HepG2 (cell line): ENCODE results near the gene EIF1AD. TPM values are rescaled to one million over a fixed set of nuclear protein-coding genes. Genes with fewer than 3 reads are reported as not detected.

Experiments
- ATAC-seq: fragments of 200-7000 bp; cut with Tn5 transposase; 3 replicates; pipeline ENCODE4 v1.9.1; 2020; ENCODE audit warnings: mild to moderate bottlenecking, moderate library complexity
- BruUV-seq: library from RNA; stranded (reverse); fragments of 400-500 nt; replicated peaks from 2 replicates; lab custom pipeline; 2021; lab: Mats Ljungman, UMichigan
- CTCF ChIA-PET: fragments of 300-600 bp; formaldehyde crosslinking; extraction: SDS; loops from one replicate; lab custom pipeline; 2021; ENCODE audit warnings: low total read pairs, inconsistent platforms, low intra/inter-chr PET ratio; lab: Yijun Ruan, JAX
- POLR2A ChIA-PET: fragments of 350-600 bp; sonication (Branson Sonifier 250); formaldehyde crosslinking; loops from one replicate; lab custom pipeline; 2020; ENCODE audit warnings: antibody characterized with exemption, inconsistent platforms; lab: Yijun Ruan, JAX
- DNase-seq: peaks from one replicate; pipeline ENCODE4 v3.0.0-alpha.2; 2015; ENCODE audit warnings: low spot score
- FAIRE-seq: peaks from 3 replicates; lab custom pipeline; 2011; peaks lifted over from hg19 to GRCh38; lab: Jason Lieb, UNC
- H2AFZ ChIP-seq: one replicate; pipeline ENCODE4 v1.6.1; 2011; ENCODE audit warnings: low read length, inconsistent platforms
- H3K27ac ChIP-seq: fragments of 300-600 bp; 3 replicates; pipeline ENCODE4 v1.8.0; 2011; ENCODE audit warnings: mixed run types, mild to moderate bottlenecking, mixed read lengths, low read length, inconsistent platforms; ENCODE audit not compliant: insufficient read depth; ENCODE audit errors: extremely low read length
- H3K27me3 ChIP-seq, 2 experiments: fragments of 200-600 bp in 1 of 2; 2 replicates in 1 of 2; 3 replicates in 1 of 2; pipeline versions ENCODE4 v1.6.0 to v1.8.0; 2011; ENCODE audit warnings: low read length in 2 of 2, mild to moderate bottlenecking in 2 of 2, moderate library complexity in 2 of 2, inconsistent platforms in 1 of 2; ENCODE audit not compliant: insufficient read depth in 2 of 2, control insufficient read depth in 1 of 2
- H3K36me3 ChIP-seq, 2 experiments: fragments of 200-600 bp in 1 of 2; replicated peaks in 1 of 2; 2 replicates in 1 of 2; 3 replicates in 1 of 2; pipeline versions ENCODE4 v1.5.1 to v1.8.0; 2011; ENCODE audit warnings: low read length in 2 of 2, inconsistent platforms in 1 of 2; ENCODE audit not compliant: insufficient read depth in 2 of 2, control insufficient read depth in 1 of 2
- H3K4me1 ChIP-seq: 2 replicates; pipeline ENCODE4 v1.5.1; 2012; ENCODE audit warnings: low read length, inconsistent platforms; ENCODE audit not compliant: insufficient read depth
- H3K4me2 ChIP-seq: 2 replicates; pipeline ENCODE4 v1.6.0; 2011; ENCODE audit warnings: low read depth, low read length, inconsistent platforms
- H3K4me3 ChIP-seq, 3 experiments: fragments of 200-600 bp in 1 of 3; sonication (generic), shearing (Covaris generic) in 1 of 3; replicated peaks in 1 of 3; 2 replicates each; pipeline ENCODE4 v1.5.1; 2011 to 2016; ENCODE audit warnings: low read length in 3 of 3, inconsistent platforms in 2 of 3, low read depth in 2 of 3, mild to moderate bottlenecking in 2 of 3, control low read depth in 1 of 3, mixed read lengths in 1 of 3; ENCODE audit not compliant: insufficient read depth in 1 of 3
- H3K79me2 ChIP-seq: one replicate; pipeline ENCODE4 v1.6.1; 2011; ENCODE audit warnings: low read length, inconsistent platforms; ENCODE audit not compliant: insufficient read depth
- H3K9ac ChIP-seq: 2 replicates; pipeline ENCODE4 v1.6.0; 2011; ENCODE audit warnings: mild to moderate bottlenecking, low read depth, low read length, inconsistent platforms; ENCODE audit not compliant: insufficient read depth
- H3K9me3 ChIP-seq: 2 replicates; pipeline ENCODE4 v1.5.1; 2012; ENCODE audit warnings: mild to moderate bottlenecking, low read length
- H4K20me1 ChIP-seq: 2 replicates; pipeline ENCODE4 v1.6.0; 2011; ENCODE audit warnings: inconsistent platforms, mild to moderate bottlenecking, low read length, moderate library complexity; ENCODE audit not compliant: insufficient read depth
- MLLT10 ChIP-seq: sonication (generic); formaldehyde crosslinking; IDR thresholded peaks from 2 replicates; pipeline ENCODE4 v1.4.0; 2020; ENCODE audit warnings: missing genetic modification reagents
- PHF8 ChIP-seq: sonication (generic); formaldehyde crosslinking; IDR thresholded peaks from 2 replicates; pipeline ENCODE4 v1.5.0; 2020; ENCODE audit warnings: missing genetic modification reagents
- PITX1 ChIP-seq: sonication (generic); formaldehyde crosslinking; IDR thresholded peaks from 2 replicates; pipeline ENCODE4 v1.5.1; 2020; ENCODE audit warnings: mild to moderate bottlenecking, missing genetic modification reagents
- RBAK ChIP-seq: sonication (generic); formaldehyde crosslinking; IDR thresholded peaks from 2 replicates; pipeline ENCODE4 v1.5.1; 2020; ENCODE audit warnings: mild to moderate bottlenecking, missing genetic modification reagents
- TMF1 ChIP-seq: sonication (generic); formaldehyde crosslinking; IDR thresholded peaks from 2 replicates; pipeline ENCODE4 v1.8.1; 2022; ENCODE audit warnings: low read depth, missing genetic modification reagents
- ZBTB42 ChIP-seq: sonication (generic); formaldehyde crosslinking; IDR thresholded peaks from 2 replicates; pipeline ENCODE4 v1.5.0; 2020; ENCODE audit warnings: mild to moderate bottlenecking, missing genetic modification reagents
- ZFX ChIP-seq: sonication (generic); formaldehyde crosslinking; IDR thresholded peaks from 2 replicates; pipeline ENCODE4 v1.4.0; 2020; ENCODE audit warnings: mild to moderate bottlenecking, low read depth, missing genetic modification reagents, moderate library complexity
- ZMYM3 ChIP-seq: sonication (generic); formaldehyde crosslinking; IDR thresholded peaks from 2 replicates; pipeline ENCODE4 v1.5.1; 2020; ENCODE audit warnings: mild to moderate bottlenecking, missing genetic modification reagents
- ZNF501 ChIP-seq: sonication (generic); formaldehyde crosslinking; IDR thresholded peaks from 2 replicates; pipeline ENCODE4 v1.5.1; 2020; ENCODE audit warnings: mild to moderate bottlenecking, moderate library complexity, missing genetic modification reagents
- WGBS: methylation state at CpG from one replicate; pipeline ENCODE4 v1.1.6; 2017; ENCODE audit warnings: low lambda C conversion rate; 5-methylcytosine and 5-hydroxymethylcytosine counted together
- in situ Hi-C: cut with HindIII; loops from 2 replicates; pipeline ENCODE4 v1.10.0; 2017; ENCODE audit warnings: low pct_unique_long_range_greater_than_20kb; ENCODE audit not compliant: extremely low pct_ligation_motif_present
- intact Hi-C: fragments of 100-400 bp; cut with micrococcal nuclease; formaldehyde crosslinking; loops from one replicate; pipeline ENCODE4 v1.10.0; 2022; ENCODE audit not compliant: unreplicated experiment
- polyA plus RNA-seq, 8 experiments: library from polyadenylated mRNA; depleted of rRNA in 3 of 8; stranded (reverse) in 7 of 8; unstranded in 1 of 8; fragments of >200 nt; fragmentation: Illumina TruSeq in 4 of 8; extraction: Trizol in 4 of 8; gene quantifications; 2 replicates each; pipeline versions ENCODE4 v1.2.1 to v1.2.3, GENCODE V29; 2011 to 2016; ENCODE audit warnings: low read depth in 4 of 8, missing spikeins in 1 of 8, mixed read lengths in 1 of 8; ENCODE audit not compliant: insufficient read depth in 1 of 8
- total RNA-seq, 5 experiments: library from RNA; depleted of rRNA; stranded (reverse); fragments of >200 nt; fragmentation: Illumina TruSeq; extraction: Trizol; gene quantifications; 2 replicates each; pipeline ENCODE4 v1.2.3, GENCODE V29; 2016; ENCODE audit warnings: low read depth in 1 of 5
- TF ChIP-seq, protein P1 (sequence below): sonication (generic); formaldehyde crosslinking; IDR thresholded peaks from 2 replicates; pipeline ENCODE4 v1.4.0; 2020; ENCODE audit warnings: missing genetic modification reagents
- TF ChIP-seq, protein P2 (sequence below): sonication (generic); formaldehyde crosslinking; IDR thresholded peaks from 2 replicates; pipeline ENCODE4 v1.5.0; 2020; ENCODE audit warnings: mild to moderate bottlenecking, missing genetic modification reagents, moderate library complexity
- TF ChIP-seq, protein P3 (sequence below): sonication (generic); formaldehyde crosslinking; IDR thresholded peaks from 2 replicates; pipeline ENCODE4 v1.5.1; 2020; ENCODE audit warnings: mild to moderate bottlenecking, moderate library complexity, missing genetic modification reagents
- TF ChIP-seq, protein P4 (sequence below): sonication (generic); formaldehyde crosslinking; IDR thresholded peaks from 2 replicates; pipeline ENCODE4 v1.5.1; 2020; ENCODE audit warnings: mild to moderate bottlenecking, missing genetic modification reagents, moderate library complexity

EIF1AD gene
- total and polyA plus RNA-seq, 2 of the 13 experiments (the other 11 are each of a cell fraction or from before 2014, with no cell fraction given), result 18.2 to 30.8 TPM

DNA sequence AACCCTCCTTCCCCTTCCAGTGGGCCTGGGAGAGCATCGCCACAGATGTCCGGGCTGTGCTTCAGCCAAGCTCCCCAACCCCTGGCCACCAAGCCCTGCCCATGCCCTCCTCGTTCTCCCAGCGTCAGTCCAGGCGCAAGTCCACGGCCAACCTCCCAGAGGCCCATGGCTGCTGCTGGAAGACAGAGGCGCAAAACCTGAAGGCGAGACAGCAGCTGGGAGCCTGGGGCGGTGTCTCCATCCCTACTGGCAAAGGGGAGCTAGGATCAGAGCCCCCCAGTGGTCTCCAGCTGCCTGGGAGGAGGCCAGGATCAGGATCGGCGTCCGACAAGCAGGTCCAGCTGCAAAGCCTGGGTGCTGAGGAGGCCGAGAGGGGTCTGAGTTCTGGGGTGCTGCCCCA lies 54.8 kb downstream of the EIF1AD start:
- FAIRE-seq (no peak), DNase-seq (no peak), ATAC-seq (peak; percentile 58)
- peak overlapping the region; percentile 40 for H2AFZ ChIP-seq
- 26% methylated on average over 13 of the region's 13 CpGs for WGBS
- no TSS peak for BruUV-seq
- peak overlapping the region; percentile 67 for H3K4me2 ChIP-seq
- ChIA-PET CTCF (no interaction called here), POLR2A (interaction anchor here (1.0 to 1.6 kb wide), 5 partner anchors 14 to 59 kb away, joined by 3 to 9 read pairs (median 4); partner anchors contain the start of genes CCDC85B, FIBP and FOSL1)
- H4K20me1 ChIP-seq, result no peaks in the 10 kb centered on the region
- in situ Hi-C loops (no loop called here), intact Hi-C loops (no loop called here)
- H3K27ac ChIP-seq, result no peak overlapping the region
- H3K27me3 ChIP-seq, result peaks cover 0 to 22% of the 10 kb centered on the region in 2 experiments; a peak in 4 of 5 replicates
- H3K36me3 ChIP-seq, result no peaks in the 10 kb centered on the region
- peaks cover 76% of the 10 kb centered on the region for H3K4me1 ChIP-seq
- H3K4me3 ChIP-seq, result peak overlapping the region; percentile 26 to 64 (median 51)
- peak overlapping the region; percentile 41; the same call in 1 of the 2 replicates for H3K9ac ChIP-seq
- H3K79me2 ChIP-seq, result no peaks in the 10 kb centered on the region
- H3K9me3 ChIP-seq, result no peaks in the 10 kb centered on the region
- TF ChIP-seq, protein P1, sequence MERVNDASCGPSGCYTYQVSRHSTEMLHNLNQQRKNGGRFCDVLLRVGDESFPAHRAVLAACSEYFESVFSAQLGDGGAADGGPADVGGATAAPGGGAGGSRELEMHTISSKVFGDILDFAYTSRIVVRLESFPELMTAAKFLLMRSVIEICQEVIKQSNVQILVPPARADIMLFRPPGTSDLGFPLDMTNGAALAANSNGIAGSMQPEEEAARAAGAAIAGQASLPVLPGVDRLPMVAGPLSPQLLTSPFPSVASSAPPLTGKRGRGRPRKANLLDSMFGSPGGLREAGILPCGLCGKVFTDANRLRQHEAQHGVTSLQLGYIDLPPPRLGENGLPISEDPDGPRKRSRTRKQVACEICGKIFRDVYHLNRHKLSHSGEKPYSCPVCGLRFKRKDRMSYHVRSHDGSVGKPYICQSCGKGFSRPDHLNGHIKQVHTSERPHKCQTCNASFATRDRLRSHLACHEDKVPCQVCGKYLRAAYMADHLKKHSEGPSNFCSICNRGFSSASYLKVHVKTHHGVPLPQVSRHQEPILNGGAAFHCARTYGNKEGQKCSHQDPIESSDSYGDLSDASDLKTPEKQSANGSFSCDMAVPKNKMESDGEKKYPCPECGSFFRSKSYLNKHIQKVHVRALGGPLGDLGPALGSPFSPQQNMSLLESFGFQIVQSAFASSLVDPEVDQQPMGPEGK (CRISPR knock-in tag), result 0 out of 2 replicates have a peak, but pooled peaks have one; percentile 22
- TF ChIP-seq ZFX (CRISPR knock-in tag) (0 out of 2 replicates have a peak, but pooled peaks have one; percentile 13), TMF1 (no peak), PITX1 (CRISPR knock-in tag) (0 out of 2 replicates have a peak, but pooled peaks have one; percentile 43), PHF8 (CRISPR knock-in tag) (peak; percentile 16; the same call in 1 of the 2 replicates), RBAK (no peak), ZBTB42 (no peak), ZNF501 (CRISPR knock-in tag) (0 out of 2 replicates have a peak, but pooled peaks have one; percentile 32), MLLT10 (CRISPR knock-in tag) (no peak), ZMYM3 (CRISPR knock-in tag) (0 out of 2 replicates have a peak, but pooled peaks have one; percentile 27)
- TF ChIP-seq, protein P2, sequence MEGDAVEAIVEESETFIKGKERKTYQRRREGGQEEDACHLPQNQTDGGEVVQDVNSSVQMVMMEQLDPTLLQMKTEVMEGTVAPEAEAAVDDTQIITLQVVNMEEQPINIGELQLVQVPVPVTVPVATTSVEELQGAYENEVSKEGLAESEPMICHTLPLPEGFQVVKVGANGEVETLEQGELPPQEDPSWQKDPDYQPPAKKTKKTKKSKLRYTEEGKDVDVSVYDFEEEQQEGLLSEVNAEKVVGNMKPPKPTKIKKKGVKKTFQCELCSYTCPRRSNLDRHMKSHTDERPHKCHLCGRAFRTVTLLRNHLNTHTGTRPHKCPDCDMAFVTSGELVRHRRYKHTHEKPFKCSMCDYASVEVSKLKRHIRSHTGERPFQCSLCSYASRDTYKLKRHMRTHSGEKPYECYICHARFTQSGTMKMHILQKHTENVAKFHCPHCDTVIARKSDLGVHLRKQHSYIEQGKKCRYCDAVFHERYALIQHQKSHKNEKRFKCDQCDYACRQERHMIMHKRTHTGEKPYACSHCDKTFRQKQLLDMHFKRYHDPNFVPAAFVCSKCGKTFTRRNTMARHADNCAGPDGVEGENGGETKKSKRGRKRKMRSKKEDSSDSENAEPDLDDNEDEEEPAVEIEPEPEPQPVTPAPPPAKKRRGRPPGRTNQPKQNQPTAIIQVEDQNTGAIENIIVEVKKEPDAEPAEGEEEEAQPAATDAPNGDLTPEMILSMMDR, result peak; percentile 52
- TF ChIP-seq, protein P3, sequence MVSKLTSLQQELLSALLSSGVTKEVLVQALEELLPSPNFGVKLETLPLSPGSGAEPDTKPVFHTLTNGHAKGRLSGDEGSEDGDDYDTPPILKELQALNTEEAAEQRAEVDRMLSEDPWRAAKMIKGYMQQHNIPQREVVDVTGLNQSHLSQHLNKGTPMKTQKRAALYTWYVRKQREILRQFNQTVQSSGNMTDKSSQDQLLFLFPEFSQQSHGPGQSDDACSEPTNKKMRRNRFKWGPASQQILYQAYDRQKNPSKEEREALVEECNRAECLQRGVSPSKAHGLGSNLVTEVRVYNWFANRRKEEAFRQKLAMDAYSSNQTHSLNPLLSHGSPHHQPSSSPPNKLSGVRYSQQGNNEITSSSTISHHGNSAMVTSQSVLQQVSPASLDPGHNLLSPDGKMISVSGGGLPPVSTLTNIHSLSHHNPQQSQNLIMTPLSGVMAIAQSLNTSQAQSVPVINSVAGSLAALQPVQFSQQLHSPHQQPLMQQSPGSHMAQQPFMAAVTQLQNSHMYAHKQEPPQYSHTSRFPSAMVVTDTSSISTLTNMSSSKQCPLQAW (CRISPR knock-in tag), result peak; percentile 38; the same call in 1 of the 2 replicates
- TF ChIP-seq, protein P4, sequence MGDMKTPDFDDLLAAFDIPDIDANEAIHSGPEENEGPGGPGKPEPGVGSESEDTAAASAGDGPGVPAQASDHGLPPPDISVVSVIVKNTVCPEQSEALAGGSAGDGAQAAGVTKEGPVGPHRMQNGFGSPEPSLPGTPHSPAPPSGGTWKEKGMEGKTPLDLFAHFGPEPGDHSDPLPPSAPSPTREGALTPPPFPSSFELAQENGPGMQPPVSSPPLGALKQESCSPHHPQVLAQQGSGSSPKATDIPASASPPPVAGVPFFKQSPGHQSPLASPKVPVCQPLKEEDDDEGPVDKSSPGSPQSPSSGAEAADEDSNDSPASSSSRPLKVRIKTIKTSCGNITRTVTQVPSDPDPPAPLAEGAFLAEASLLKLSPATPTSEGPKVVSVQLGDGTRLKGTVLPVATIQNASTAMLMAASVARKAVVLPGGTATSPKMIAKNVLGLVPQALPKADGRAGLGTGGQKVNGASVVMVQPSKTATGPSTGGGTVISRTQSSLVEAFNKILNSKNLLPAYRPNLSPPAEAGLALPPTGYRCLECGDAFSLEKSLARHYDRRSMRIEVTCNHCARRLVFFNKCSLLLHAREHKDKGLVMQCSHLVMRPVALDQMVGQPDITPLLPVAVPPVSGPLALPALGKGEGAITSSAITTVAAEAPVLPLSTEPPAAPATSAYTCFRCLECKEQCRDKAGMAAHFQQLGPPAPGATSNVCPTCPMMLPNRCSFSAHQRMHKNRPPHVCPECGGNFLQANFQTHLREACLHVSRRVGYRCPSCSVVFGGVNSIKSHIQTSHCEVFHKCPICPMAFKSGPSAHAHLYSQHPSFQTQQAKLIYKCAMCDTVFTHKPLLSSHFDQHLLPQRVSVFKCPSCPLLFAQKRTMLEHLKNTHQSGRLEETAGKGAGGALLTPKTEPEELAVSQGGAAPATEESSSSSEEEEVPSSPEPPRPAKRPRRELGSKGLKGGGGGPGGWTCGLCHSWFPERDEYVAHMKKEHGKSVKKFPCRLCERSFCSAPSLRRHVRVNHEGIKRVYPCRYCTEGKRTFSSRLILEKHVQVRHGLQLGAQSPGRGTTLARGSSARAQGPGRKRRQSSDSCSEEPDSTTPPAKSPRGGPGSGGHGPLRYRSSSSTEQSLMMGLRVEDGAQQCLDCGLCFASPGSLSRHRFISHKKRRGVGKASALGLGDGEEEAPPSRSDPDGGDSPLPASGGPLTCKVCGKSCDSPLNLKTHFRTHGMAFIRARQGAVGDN, result peak; percentile 58
